Adrenal gland (tissue), 5 donors: Measurements from ENCODE around the gene HRNR.

Experiments
- CTCF ChIP-seq, 6 experiments: fragments of 450-650 bp in 4 of 6; fragments of 200-600 bp in 2 of 6; sonication (generic) in 1 of 6; IDR thresholded peaks; 1 replicate in 5 of 6; 2 replicates in 1 of 6; pipeline versions ENCODE4 v1.5.1 to v1.8.0; 2016 to 2021; ENCODE audit warnings: antibody characterized with exemption in 6 of 6, mild to moderate bottlenecking in 2 of 6, moderate library complexity in 1 of 6
- POLR2A ChIP-seq, 2 donors: fragments of 450-650 bp; IDR thresholded peaks; one replicate each; pipeline ENCODE4 v1.6.1; 2017; ENCODE audit warnings: antibody characterized with exemption in 2 of 2, mild to moderate bottlenecking in 2 of 2, moderate library complexity in 1 of 2
- donor health status: DM: no; HTN: no; CAD: no.

GRCh38 chr1:152179566-152179965 is 44.4 kb downstream of the HRNR start:
- TF ChIP-seq POLR2A (IDR thresholded peaks at IDR 0.05) (no peak), CTCF (IDR thresholded peaks at IDR 0.05) (no peak)
